Measurements from ENCODE around the gene ARHGEF4. TPM values are rescaled to one million over a fixed set of nuclear protein-coding genes. Genes with fewer than 3 reads are reported as not detected.

Gene ARHGEF4
- total RNA-seq, 1 donor from 2014 or later, result 4.8 TPM

- Histone ChIP-seq H3K9me3 (ENCODE audit: insufficient read depth, low read depth, low read length) (no peaks in the 10 kb centered on the region), H4K20me1 (ENCODE audit: insufficient read depth, low read length) (peaks cover 25% of the 10 kb centered on the region), H3K4me1 (ENCODE audit: insufficient read depth, low read length) (peaks cover 7% of the 10 kb centered on the region), H3K27me3 (ENCODE audit: insufficient read depth, low read length) (no peaks in the 10 kb centered on the region), H3K4me3 (ENCODE audit: insufficient read depth, low read depth, low read length) (no peak overlapping the region), H2AFZ (ENCODE audit: low read depth, low read length) (no peak overlapping the region), H3K27ac (ENCODE audit: low read depth, low read length) (no peak overlapping the region), H3K79me2 (ENCODE audit: insufficient read depth, low read length) (peaks cover 35% of the 10 kb centered on the region), H3K36me3 (ENCODE audit: insufficient read depth, low read length) (no peaks in the 10 kb centered on the region), H3K4me2 (ENCODE audit: low read length) (peak overlapping the region; percentile 91), H3K9ac (ENCODE audit: low read length) (peak overlapping the region; percentile 94)
- H3K36me3 Mint-ChIP-seq (ENCODE audit: low read depth, unreplicated experiment), result no peaks in the 10 kb centered on the region
- DNase-seq (ENCODE audit: low read depth) (peak; percentile 17), FAIRE-seq (no peak)
- peak overlapping the region; percentile 95 for H3K27ac Mint-ChIP-seq (ENCODE audit: unreplicated experiment)
- H3K27me3 Mint-ChIP-seq (ENCODE audit: low read depth, unreplicated experiment), result no peaks in the 10 kb centered on the region
- H3K4me3 Mint-ChIP-seq (ENCODE audit: unreplicated experiment), result peak overlapping the region; percentile 94
- TF ChIP-seq CTCF (IDR thresholded peaks at IDR 0.05; ENCODE audit: insufficient read depth, low read depth, low read length) (no peak), EZH2 (IDR thresholded peaks at IDR 0.05; ENCODE audit: insufficient read depth, low read length) (no peak)
- H3K9me3 Mint-ChIP-seq (ENCODE audit: unreplicated experiment), result no peaks in the 10 kb centered on the region
- H3K4me1 Mint-ChIP-seq (ENCODE audit: low read depth, unreplicated experiment), result peaks cover 4% of the 10 kb centered on the region
These were observed 258.0 kb downstream of the ARHGEF4 start for GRCh38 chr2:131094463-131095281.

Other genes starting within 250 kb of the ARHGEF4 start
- gene CFC1, start 237.3 kb upstream of the ARHGEF4 start, total RNA-seq, result not detected in 2 replicates
- not detected in 2 replicates for gene POTEJ, start 225.5 kb upstream of the ARHGEF4 start, total RNA-seq
- not detected in 2 replicates for gene GPR148, start 107.8 kb upstream of the ARHGEF4 start, total RNA-seq
- 0.07 TPM in 1 of 2 replicates, not detected in the other for gene AMER3, start 81.4 kb upstream of the ARHGEF4 start, total RNA-seq

Measured in astrocyte (in vitro differentiated cells and primary cell).